Measurements from ENCODE around the gene PLXNB1. TPM values are rescaled to one million over a fixed set of nuclear protein-coding genes. Genes with fewer than 3 reads are reported as not detected.

The PLXNB1 gene
- total and polyA plus RNA-seq, 2 of the 13 experiments (the other 11 are each of a cell fraction or from before 2014, with no cell fraction given) = 86.0 to 143 TPM

DNA sequence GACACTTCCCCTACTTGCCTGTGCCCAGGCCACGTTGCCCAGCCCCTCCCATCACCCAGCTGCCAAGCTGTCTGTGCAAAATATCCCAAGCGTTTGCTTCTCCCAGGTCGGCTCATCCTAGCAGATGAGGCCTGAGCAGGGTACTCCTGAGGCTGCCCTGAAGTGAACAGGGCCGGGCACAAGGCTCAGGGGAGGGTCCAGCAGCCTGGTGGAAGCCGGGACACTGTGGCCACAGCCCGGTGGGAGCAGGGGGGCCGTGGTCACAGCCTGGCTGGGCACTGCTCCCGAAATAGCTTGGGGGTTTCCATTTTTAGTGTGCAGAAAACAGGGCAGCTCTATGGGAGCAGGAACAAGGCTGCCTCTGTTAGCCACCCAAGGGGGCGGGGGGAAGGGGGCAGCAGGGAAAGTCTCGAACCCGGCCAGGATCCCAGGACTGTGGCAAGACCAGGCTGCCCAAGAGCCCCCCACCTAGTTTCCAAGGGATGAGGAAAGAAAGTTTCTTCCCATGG, 3.4 kb downstream of the PLXNB1 start (continued):
- TF ChIP-seq AHDC1 (CRISPR knock-in tag; IDR thresholded peaks at IDR 0.05; ENCODE audit: borderline replicate concordance) (no peak), TBX2 (CRISPR knock-in tag; IDR thresholded peaks at IDR 0.05; ENCODE audit: borderline replicate concordance) (peak; percentile 55; the same call in 1 of the 2 replicates), MAZ (IDR thresholded peaks at IDR 0.05; ENCODE audit: borderline replicate concordance, low read depth, low read length) (no peak), MAZ (CRISPR knock-in tag; IDR thresholded peaks at IDR 0.05; ENCODE audit: low read depth) (no peak), PHF21A (CRISPR knock-in tag; IDR thresholded peaks at IDR 0.05) (no peak), ZXDC (CRISPR knock-in tag; IDR thresholded peaks at IDR 0.05) (no peak), HMGA1 (CRISPR knock-in tag; conservative IDR thresholded peaks at IDR 0.05) (no peak), ZNF691 (CRISPR knock-in tag; IDR thresholded peaks at IDR 0.05; ENCODE audit: borderline replicate concordance, low read depth) (0 out of 2 replicates have a peak, but pooled peaks have one; percentile 7), JUNB (CRISPR knock-in tag; IDR thresholded peaks at IDR 0.05; ENCODE audit: borderline replicate concordance) (no peak), NR1H2 (CRISPR knock-in tag; IDR thresholded peaks at IDR 0.05; ENCODE audit: borderline replicate concordance, low read depth) (0 out of 2 replicates have a peak, but pooled peaks have one; percentile 28), NFIB (CRISPR knock-in tag; IDR thresholded peaks at IDR 0.05; ENCODE audit: borderline replicate concordance) (no peak), RBFOX2 (IDR thresholded peaks at IDR 0.05; ENCODE audit: low read depth, low read length) (peak; percentile 63; the same call in 1 of the 2 replicates), ZNF687 (CRISPR knock-in tag; IDR thresholded peaks at IDR 0.05) (peak; percentile 55)
- TF ChIP-seq, protein P1, sequence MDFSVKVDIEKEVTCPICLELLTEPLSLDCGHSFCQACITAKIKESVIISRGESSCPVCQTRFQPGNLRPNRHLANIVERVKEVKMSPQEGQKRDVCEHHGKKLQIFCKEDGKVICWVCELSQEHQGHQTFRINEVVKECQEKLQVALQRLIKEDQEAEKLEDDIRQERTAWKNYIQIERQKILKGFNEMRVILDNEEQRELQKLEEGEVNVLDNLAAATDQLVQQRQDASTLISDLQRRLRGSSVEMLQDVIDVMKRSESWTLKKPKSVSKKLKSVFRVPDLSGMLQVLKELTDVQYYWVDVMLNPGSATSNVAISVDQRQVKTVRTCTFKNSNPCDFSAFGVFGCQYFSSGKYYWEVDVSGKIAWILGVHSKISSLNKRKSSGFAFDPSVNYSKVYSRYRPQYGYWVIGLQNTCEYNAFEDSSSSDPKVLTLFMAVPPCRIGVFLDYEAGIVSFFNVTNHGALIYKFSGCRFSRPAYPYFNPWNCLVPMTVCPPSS (IDR thresholded peaks at IDR 0.05) = no peak

All from HepG2 (cell line).